ENCODE data around the gene ACO2. TPM values are rescaled to one million over a fixed set of nuclear protein-coding genes. Genes with fewer than 3 reads are reported as not detected.

ACO2 gene
- total and polyA plus RNA-seq, 2 of the 8 experiments (the other 6 are each of a cell fraction or from before 2014, with no cell fraction given), result 52.8 to 75.4 TPM

DNA sequence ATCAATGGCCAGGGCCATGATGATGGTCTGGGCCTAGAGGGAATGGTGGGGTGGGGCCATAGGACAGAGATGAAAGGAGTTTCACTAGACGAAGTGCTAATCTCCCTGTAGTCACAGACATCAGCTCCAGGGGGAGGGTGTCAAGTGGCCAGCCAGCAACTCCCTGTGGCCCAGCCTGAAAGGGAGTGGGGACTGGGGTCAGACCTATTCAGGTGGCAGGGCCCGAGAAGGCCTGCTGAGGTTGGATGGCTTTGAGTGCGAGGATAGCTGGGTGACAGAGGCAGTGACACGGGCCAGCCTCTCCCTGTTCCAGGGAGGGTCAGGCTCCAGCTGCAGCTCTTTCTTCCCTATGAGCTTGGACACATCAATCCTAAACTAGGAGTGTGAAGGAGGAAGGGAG is 33.4 kb upstream of the ACO2 start:
- Histone ChIP-seq H3K27me3 (replicated peaks in 1 of 4; ENCODE audit: control insufficient read depth in 3 of 4, extremely low read depth in 1 of 4, insufficient read depth in 3 of 4, low read length in 3 of 4) (no peaks in the 10 kb centered on the region), H2BK120ac (replicated peaks; ENCODE audit: low read depth, low read length) (no peak overlapping the region), H3K23me2 (ENCODE audit: low read depth, low read length) (no peaks in the 10 kb centered on the region), H2BK12ac (ENCODE audit: low read depth, low read length) (no peak overlapping the region), H3K36me3 (ENCODE audit: control insufficient read depth in 2 of 4, insufficient read depth in 4 of 4, low read length in 3 of 4) (peaks cover 14 to 53% (median 29%) of the 10 kb centered on the region in 4 experiments), H3K18ac (ENCODE audit: extremely low read depth, low read length) (no peak overlapping the region), H3K14ac (ENCODE audit: insufficient read length) (no peak overlapping the region), H2AFZ (ENCODE audit: low read length) (no peak overlapping the region), H3K4me2 (ENCODE audit: insufficient read depth in 1 of 2, low read depth in 2 of 2, low read length in 2 of 2) (no peak overlapping the region), H3K79me2 (ENCODE audit: control insufficient read depth in 1 of 2, insufficient read depth in 2 of 2, low read length in 2 of 2) (peaks cover 0 to 48% of the 10 kb centered on the region in 2 experiments; a peak in 3 of 4 replicates), H3K4me3 (ENCODE audit: extremely low read depth in 1 of 4, insufficient read depth in 2 of 4, low read depth in 3 of 4, low read length in 4 of 4) (no peak overlapping the region), H2AK5ac (ENCODE audit: low read depth, low read length) (no peak overlapping the region), H3K9me3 (ENCODE audit: insufficient read depth in 2 of 2, low read depth in 1 of 2, low read length in 1 of 2) (no peaks in the 10 kb centered on the region), H3K27ac (ENCODE audit: low read depth, low read length) (no peak overlapping the region), H3K23ac (ENCODE audit: insufficient read length) (no peak overlapping the region), H3K4ac (replicated peaks; ENCODE audit: insufficient read length, low read depth, low read length) (no peak overlapping the region), H2BK5ac (ENCODE audit: low read depth, low read length) (no peak overlapping the region), H3K4me1 (replicated peaks in 1 of 4; ENCODE audit: control insufficient read depth in 3 of 4, insufficient read depth in 4 of 4, low read length in 3 of 4) (no peaks in the 10 kb centered on the region), H3K9ac (replicated peaks in 1 of 4; ENCODE audit: extremely low read depth in 1 of 4, low read depth in 3 of 4, low read length in 3 of 4) (no peak overlapping the region), H4K5ac (ENCODE audit: insufficient read length, low read depth, low read length) (no peak overlapping the region), H2BK15ac (ENCODE audit: low read length) (no peak overlapping the region), H4K8ac (ENCODE audit: extremely low read depth, insufficient read depth, low read length) (no peak overlapping the region), H4K20me1 (replicated peaks in 1 of 2; ENCODE audit: control insufficient read depth in 1 of 2, insufficient read depth in 2 of 2, low read length in 2 of 2) (peaks cover 19 to 35% of the 10 kb centered on the region in 2 experiments), H3K56ac (replicated peaks; ENCODE audit: insufficient read length, low read depth, low read length) (no peak overlapping the region), H3K79me1 (ENCODE audit: low read depth, low read length) (peaks cover 12% of the 10 kb centered on the region), H2BK20ac (ENCODE audit: low read length) (no peak overlapping the region), H4K91ac (replicated peaks; ENCODE audit: insufficient read length, low read length) (no peak overlapping the region)
- FAIRE-seq (no peak), DNase-seq (ENCODE audit: low read depth in 1 of 2, low spot score in 2 of 2) (no peak)
- ChIA-PET POLR2A (ENCODE audit: partially characterized antibody) (interaction anchor here (0.8 to 4.3 kb wide), 3 partner anchors 11 to 18 kb away, joined by 3 to 63 read pairs (median 4); partner anchors contain the start of gene TOB2), CTCF (ENCODE audit: partially characterized antibody) (interaction anchor here (0.7 to 2.7 kb wide), 3 partner anchors 8 to 89 kb away, joined by 3 to 9 read pairs (median 4); no protein-coding TSS in a partner anchor)
- 91% methylated on average over 4 of the region's 4 CpGs; no CpG with 5 or more reads in 1 of the 2 experiments for WGBS, 2 experiments (ENCODE audit: extremely low coverage in 1 of 2, insufficient coverage in 1 of 2, insufficient read length in 1 of 2, insufficient replicate concordance in 2 of 2, low coverage in 1 of 2, low lambda C conversion rate in 2 of 2, missing lambda C conversion rate in 1 of 2)
- TF ChIP-seq BCL11A (IDR thresholded peaks at IDR 0.05; ENCODE audit: low read depth in 2 of 2, low read length in 2 of 2) (no peak), ATF3 (IDR thresholded peaks at IDR 0.05; ENCODE audit: insufficient read depth, low read depth, low read length) (no peak), YY1 (IDR thresholded peaks at IDR 0.05; ENCODE audit: low read depth, low read length) (no peak), GABPA (IDR thresholded peaks at IDR 0.05; ENCODE audit: borderline replicate concordance, insufficient read depth, low read length) (no peak), RNF2 (IDR thresholded peaks at IDR 0.05; ENCODE audit: borderline replicate concordance, low read depth, low read length, missing control alignments, poor library complexity, severe bottlenecking) (no peak), EZH2 (IDR thresholded peaks at IDR 0.05; ENCODE audit: low read depth, low read length, severe bottlenecking) (no peak), RXRA (IDR thresholded peaks at IDR 0.05; ENCODE audit: insufficient read depth, low read depth, low read length) (no peak), RFX5 (IDR thresholded peaks at IDR 0.05; ENCODE audit: borderline replicate concordance, low read depth, low read length) (no peak), TEAD4 (IDR thresholded peaks at IDR 0.05; ENCODE audit: low read depth, low read length) (no peak), ASH2L (IDR thresholded peaks at IDR 0.05; ENCODE audit: low read length) (no peak), SP2 (IDR thresholded peaks at IDR 0.05; ENCODE audit: low read length) (no peak), POLR2A (IDR thresholded peaks at IDR 0.05; ENCODE audit: control extremely low read depth in 1 of 2, low read depth in 2 of 2, low read length in 2 of 2) (no peak), RBBP5 (IDR thresholded peaks at IDR 0.05; ENCODE audit: borderline replicate concordance, low read depth, low read length) (no peak), CBX8 (IDR thresholded peaks at IDR 0.05; ENCODE audit: borderline replicate concordance, low read depth, low read length) (no peak)

Measured in H1 (cell line).